ENCODE measurements around the gene FOXO3. TPM values are rescaled to one million over a fixed set of nuclear protein-coding genes. Genes with fewer than 3 reads are reported as not detected.

FOXO3 gene
- total RNA-seq, 1 donor from 2014 or later: 60.3 TPM

GRCh38 chr6:108730635-108731515 is 170.2 kb downstream of the FOXO3 start:
- Mint-ChIP-seq H3K36me3 (ENCODE audit: unreplicated experiment) (no peaks in the 10 kb centered on the region), H3K27me3 (ENCODE audit: unreplicated experiment) (no peaks in the 10 kb centered on the region), H3K4me3 (ENCODE audit: unreplicated experiment) (no peak overlapping the region), H3K4me1 (ENCODE audit: unreplicated experiment) (peaks cover 15% of the 10 kb centered on the region), H3K9me3 (ENCODE audit: unreplicated experiment) (no peaks in the 10 kb centered on the region), H3K27ac (ENCODE audit: unreplicated experiment) (no peak overlapping the region)
- DNase-seq (ENCODE audit: extremely low spot score, unreplicated experiment): no peak
- TF ChIP-seq CTCF (IDR thresholded peaks at IDR 0.05): no peak

- no peaks in the 10 kb centered on the region for H3K27me3 Mint-ChIP-seq (ENCODE audit: unreplicated experiment)
- no peak overlapping the region for H3K4me3 Mint-ChIP-seq (ENCODE audit: unreplicated experiment)
- DNase-seq (ENCODE audit: extremely low spot score, unreplicated experiment): no peak
- H3K27ac Mint-ChIP-seq (ENCODE audit: unreplicated experiment): no peak overlapping the region
- H3K9me3 Mint-ChIP-seq (ENCODE audit: unreplicated experiment): no peaks in the 10 kb centered on the region
- no peaks in the 10 kb centered on the region for H3K36me3 Mint-ChIP-seq (ENCODE audit: unreplicated experiment)
- no peak for TF ChIP-seq CTCF (IDR thresholded peaks at IDR 0.05)
- H3K4me1 Mint-ChIP-seq (ENCODE audit: unreplicated experiment): peaks cover 29% of the 10 kb centered on the region
Measured at GRCh38 chr6:108732091-108732870, 171.6 kb downstream of the FOXO3 start.

GRCh38 chr6:108733051-108733450 is 172.3 kb downstream of the FOXO3 start:
- no peak overlapping the region for H3K4me3 Mint-ChIP-seq (ENCODE audit: unreplicated experiment)
- H3K4me1 Mint-ChIP-seq (ENCODE audit: unreplicated experiment): peaks cover 37% of the 10 kb centered on the region
- no peak overlapping the region for H3K27ac Mint-ChIP-seq (ENCODE audit: unreplicated experiment)
- H3K9me3 Mint-ChIP-seq (ENCODE audit: unreplicated experiment): no peaks in the 10 kb centered on the region
- no peak for TF ChIP-seq CTCF (IDR thresholded peaks at IDR 0.05)
- DNase-seq (ENCODE audit: extremely low spot score, unreplicated experiment): no peak
- H3K27me3 Mint-ChIP-seq (ENCODE audit: unreplicated experiment): no peaks in the 10 kb centered on the region
- no peaks in the 10 kb centered on the region for H3K36me3 Mint-ChIP-seq (ENCODE audit: unreplicated experiment)

- no peak for TF ChIP-seq CTCF (IDR thresholded peaks at IDR 0.05)
- Mint-ChIP-seq H3K27ac (ENCODE audit: unreplicated experiment) (no peak overlapping the region), H3K9me3 (ENCODE audit: unreplicated experiment) (no peaks in the 10 kb centered on the region), H3K4me1 (ENCODE audit: unreplicated experiment) (peaks cover 44% of the 10 kb centered on the region), H3K4me3 (ENCODE audit: unreplicated experiment) (no peak overlapping the region), H3K36me3 (ENCODE audit: unreplicated experiment) (no peaks in the 10 kb centered on the region), H3K27me3 (ENCODE audit: unreplicated experiment) (no peaks in the 10 kb centered on the region)
- DNase-seq (ENCODE audit: extremely low spot score, unreplicated experiment): no peak
Measured at GRCh38 chr6:108733706-108734265, 173.1 kb downstream of the FOXO3 start.

All from osteocyte (in vitro differentiated cells).